HEK293T (cell line): ENCODE results near the gene REV1.

Source experiments
- BHLHE40 ChIP-seq: fragments of 450-650 bp; IDR thresholded peaks from 2 replicates; pipeline ENCODE4 v1.6.1; 2016; ENCODE audit warnings: mild to moderate bottlenecking, moderate library complexity, borderline replicate concordance
- CTBP1 ChIP-seq: fragments of 450-650 bp; IDR thresholded peaks from 2 replicates; pipeline ENCODE4 v1.6.1; 2016; ENCODE audit warnings: borderline replicate concordance
- ELF4 ChIP-seq: fragments of 450-650 bp; IDR thresholded peaks from 2 replicates; pipeline ENCODE4 v1.6.1; 2017; ENCODE audit warnings: antibody characterized with exemption
- FOXM1 ChIP-seq: fragments of 450-650 bp; IDR thresholded peaks from 2 replicates; pipeline ENCODE4 v1.6.1; 2017; ENCODE audit warnings: mild to moderate bottlenecking, borderline replicate concordance
- NFRKB ChIP-seq: fragments of 450-650 bp; IDR thresholded peaks from 2 replicates; pipeline ENCODE4 v1.6.1; 2016; ENCODE audit warnings: mild to moderate bottlenecking, moderate library complexity
- PKNOX1 ChIP-seq: fragments of 450-650 bp; IDR thresholded peaks from 2 replicates; pipeline ENCODE4 v1.6.1; 2016
- SP1 ChIP-seq: fragments of 450-650 bp; IDR thresholded peaks from 2 replicates; pipeline ENCODE4 v1.6.1; 2017
- SUZ12 ChIP-seq: fragments of 450-650 bp; IDR thresholded peaks from 2 replicates; pipeline ENCODE4 v1.6.1; 2016; ENCODE audit warnings: mild to moderate bottlenecking
- ZNF384 ChIP-seq: fragments of 450-650 bp; IDR thresholded peaks from 2 replicates; pipeline ENCODE4 v1.6.1; 2016

GRCh38 chr2:99414566-99414965, 75.3 kb downstream of the REV1 start:
- TF ChIP-seq SP1 (no peak), ELF4 (no peak), PKNOX1 (no peak), CTBP1 (no peak), ZNF384 (no peak), FOXM1 (no peak), BHLHE40 (no peak), SUZ12 (no peak), NFRKB (no peak)
